Astrocyte (in vitro differentiated cells and primary cell): ENCODE data around the gene NRG2.

Experiments used
- EZH2 ChIP-seq: IDR thresholded peaks from 2 replicates; pipeline ENCODE4 v1.6.1; 2012; ENCODE audit warnings: mild to moderate bottlenecking, low read length, inconsistent platforms; ENCODE audit not compliant: insufficient read depth
- TF ChIP-seq, protein P1 (sequence below): IDR thresholded peaks from 2 replicates; pipeline ENCODE4 v1.5.1; 2011; ENCODE audit warnings: low read depth, mild to moderate bottlenecking, inconsistent platforms, low read length, moderate library complexity; ENCODE audit not compliant: insufficient read depth

DNA sequence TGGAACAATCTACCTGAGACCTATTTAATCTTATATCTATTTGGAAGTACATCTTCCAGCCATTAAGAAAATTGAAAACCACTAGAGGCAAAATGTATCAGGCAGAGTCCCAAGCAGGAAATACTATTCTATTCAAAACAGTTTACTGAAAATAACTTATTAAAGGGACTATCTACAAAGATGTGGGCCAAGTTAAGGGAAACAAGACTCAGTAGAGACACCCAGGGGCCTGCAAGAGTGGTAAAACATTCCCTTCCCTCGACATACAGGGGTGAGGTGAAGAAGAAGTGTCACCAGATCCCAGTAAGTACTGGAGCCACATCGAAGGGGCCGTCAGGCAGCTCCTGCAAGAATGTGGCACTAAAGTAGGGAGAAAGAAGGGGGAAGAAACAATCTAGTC is 12.1 kb upstream of the NRG2 start:
- TF ChIP-seq, protein P1, sequence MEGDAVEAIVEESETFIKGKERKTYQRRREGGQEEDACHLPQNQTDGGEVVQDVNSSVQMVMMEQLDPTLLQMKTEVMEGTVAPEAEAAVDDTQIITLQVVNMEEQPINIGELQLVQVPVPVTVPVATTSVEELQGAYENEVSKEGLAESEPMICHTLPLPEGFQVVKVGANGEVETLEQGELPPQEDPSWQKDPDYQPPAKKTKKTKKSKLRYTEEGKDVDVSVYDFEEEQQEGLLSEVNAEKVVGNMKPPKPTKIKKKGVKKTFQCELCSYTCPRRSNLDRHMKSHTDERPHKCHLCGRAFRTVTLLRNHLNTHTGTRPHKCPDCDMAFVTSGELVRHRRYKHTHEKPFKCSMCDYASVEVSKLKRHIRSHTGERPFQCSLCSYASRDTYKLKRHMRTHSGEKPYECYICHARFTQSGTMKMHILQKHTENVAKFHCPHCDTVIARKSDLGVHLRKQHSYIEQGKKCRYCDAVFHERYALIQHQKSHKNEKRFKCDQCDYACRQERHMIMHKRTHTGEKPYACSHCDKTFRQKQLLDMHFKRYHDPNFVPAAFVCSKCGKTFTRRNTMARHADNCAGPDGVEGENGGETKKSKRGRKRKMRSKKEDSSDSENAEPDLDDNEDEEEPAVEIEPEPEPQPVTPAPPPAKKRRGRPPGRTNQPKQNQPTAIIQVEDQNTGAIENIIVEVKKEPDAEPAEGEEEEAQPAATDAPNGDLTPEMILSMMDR: no peak
- no peak for TF ChIP-seq EZH2
